Fibroblast of skin of abdomen (primary cell): ENCODE measurements around the gene CFAP300. TPM values are rescaled to one million over a fixed set of nuclear protein-coding genes. Genes with fewer than 3 reads are reported as not detected.
A peak's percentile ranks its signal among the peaks of the same experiment; 100 is the strongest.

Experiments
- DNase-seq: peaks from one replicate; pipeline ENCODE4 v3.0.0-alpha.2; 2013
- polyA plus RNA-seq, 2 experiments: library from polyadenylated mRNA; unstranded; fragments of 120-200 nt; gene quantifications; one replicate each; pipeline ENCODE4 v1.2.1, GENCODE V29; 2013; ENCODE audit not compliant: insufficient read length in 2 of 2

CFAP300 gene
- polyA plus RNA-seq (2013, experiment 1 of 2; ENCODE audit: insufficient read length) = 5.1 TPM
- 4.6 TPM for polyA plus RNA-seq (2013, experiment 2 of 2; ENCODE audit: insufficient read length)

- DNase-seq = peak; percentile 84
These were observed at the start of gene CFAP300 for GRCh38 chr11:102047305-102047924. TSS of gene CFAP300 (plus strand) at chr11:102047437. CDS start at chr11:102047471, 34 bp downstream.

GRCh38 chr11:102001657-102002338, 45.4 kb upstream of the CFAP300 start:
- DNase-seq = no peak

GRCh38 chr11:102004220-102004619, 43.0 kb upstream of the CFAP300 start:
- no peak for DNase-seq

DNA sequence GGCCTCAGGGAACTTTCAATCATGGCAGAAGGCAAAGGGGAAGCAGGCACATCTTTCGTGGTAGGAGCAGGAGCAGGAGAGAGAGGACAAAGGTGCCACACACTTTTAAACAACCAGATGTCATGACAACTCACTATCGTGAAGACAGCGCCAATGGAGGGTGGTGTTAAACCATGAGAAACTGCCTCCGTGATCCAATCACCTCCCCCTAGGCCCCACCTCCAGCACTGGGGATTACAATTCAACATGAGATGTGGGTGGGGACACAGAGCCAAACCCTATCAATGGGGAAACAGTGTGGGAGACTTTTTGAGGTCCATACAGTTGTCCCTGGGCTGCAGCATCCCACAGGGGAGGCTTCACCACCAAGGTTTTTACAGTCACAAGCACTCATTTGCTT, 41.9 kb upstream of the CFAP300 start:
- no peak for DNase-seq

DNA sequence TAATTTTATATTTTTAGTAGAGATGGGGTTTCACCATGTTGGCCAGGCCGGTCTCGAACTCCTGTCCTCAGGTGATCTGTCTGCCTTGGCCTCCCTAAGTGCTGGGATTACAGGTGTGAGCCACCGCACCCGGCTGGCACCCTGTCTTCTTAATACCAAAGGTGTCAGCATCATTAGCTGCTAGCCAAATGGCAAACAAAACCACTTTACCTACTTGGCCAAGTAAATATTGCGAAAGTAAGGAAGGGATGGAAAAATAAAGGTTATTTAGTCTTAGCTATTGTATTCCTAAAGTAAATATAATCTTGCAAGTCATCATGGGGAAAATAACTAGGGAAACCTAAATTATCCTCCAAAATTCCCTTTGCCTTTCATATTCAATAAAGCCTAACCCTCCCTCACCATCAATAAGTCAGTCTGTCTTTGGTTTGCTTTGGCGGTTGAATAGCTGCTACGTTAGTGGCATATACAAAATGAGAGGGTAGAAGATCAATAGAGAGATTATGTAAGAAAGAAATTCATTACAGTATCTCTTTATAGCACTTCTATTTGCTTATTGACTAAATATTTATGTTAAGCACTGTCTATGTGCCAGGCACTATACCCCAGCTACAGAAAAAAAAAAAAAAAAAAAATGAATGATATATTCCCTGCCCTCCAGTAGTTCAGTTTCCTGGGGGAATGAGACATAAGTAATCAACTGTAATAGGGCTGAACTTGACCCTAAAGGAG, 40.2 kb upstream of the CFAP300 start:
- DNase-seq = no peak

DNA sequence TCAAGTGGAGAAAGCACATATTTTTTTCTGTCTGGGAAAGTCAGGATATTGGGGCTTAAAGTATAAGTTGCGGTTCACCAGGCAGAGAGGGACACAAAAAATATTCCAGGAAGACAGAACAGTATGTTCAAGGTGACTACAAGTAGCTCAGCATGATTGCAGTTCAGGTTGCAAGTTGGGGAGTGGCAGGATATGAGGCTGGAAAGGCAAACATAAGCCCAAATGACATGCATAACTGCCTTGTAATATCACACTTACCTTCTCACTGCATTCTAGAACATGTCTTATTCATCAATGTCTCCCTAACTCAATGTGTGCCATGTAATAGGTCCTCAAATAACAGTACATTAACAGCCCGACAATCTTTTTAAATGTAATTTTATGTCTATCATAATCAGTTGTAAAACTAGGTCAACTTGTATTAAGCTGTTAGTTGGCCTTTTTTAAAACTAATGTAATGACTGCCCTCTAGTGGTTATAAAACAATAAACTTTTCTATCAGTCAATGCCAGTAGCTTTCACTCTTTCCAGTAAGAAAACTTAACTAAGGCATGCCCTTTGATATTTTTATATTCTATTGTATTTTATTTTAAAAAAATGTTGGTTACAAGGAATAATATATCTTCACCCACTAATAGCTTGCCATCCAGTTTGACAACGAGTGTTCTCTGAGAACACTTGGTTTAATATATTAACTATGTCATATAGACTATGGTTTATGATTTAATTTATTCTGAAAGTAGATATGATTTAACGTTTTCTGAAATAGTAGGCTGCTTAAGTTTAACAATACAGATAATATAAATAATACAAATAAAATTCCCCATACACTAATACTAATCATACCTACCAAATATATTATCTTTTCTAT, 39.4 kb upstream of the CFAP300 start:
- peak; percentile 55 for DNase-seq

GRCh38 chr11:102010776-102011494, 36.3 kb upstream of the CFAP300 start:
- DNase-seq = peak; percentile 94

GRCh38 chr11:102012946-102013345, 34.3 kb upstream of the CFAP300 start:
- DNase-seq = no peak

GRCh38 chr11:102014756-102015155, 32.5 kb upstream of the CFAP300 start:
- DNase-seq = no peak

DNA sequence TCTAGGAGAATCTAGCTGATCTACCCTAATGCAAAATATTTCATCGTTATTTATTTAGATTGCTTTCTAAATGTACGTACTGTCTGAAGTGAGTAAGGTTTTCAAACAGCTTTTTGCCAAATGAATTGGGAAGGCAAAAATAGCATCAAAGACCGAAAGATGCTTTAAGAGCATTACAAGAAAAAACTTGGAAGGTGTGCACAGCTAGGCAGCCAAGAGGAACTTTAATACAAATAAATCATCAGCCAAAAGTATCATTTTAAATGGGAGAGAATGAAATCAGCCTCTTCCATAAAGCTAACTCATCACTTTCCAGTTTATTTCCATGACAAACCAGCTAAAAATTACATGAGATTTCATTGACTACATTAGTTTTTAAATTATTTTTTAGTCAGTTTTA, 30.2 kb upstream of the CFAP300 start:
- no peak for DNase-seq

DNA sequence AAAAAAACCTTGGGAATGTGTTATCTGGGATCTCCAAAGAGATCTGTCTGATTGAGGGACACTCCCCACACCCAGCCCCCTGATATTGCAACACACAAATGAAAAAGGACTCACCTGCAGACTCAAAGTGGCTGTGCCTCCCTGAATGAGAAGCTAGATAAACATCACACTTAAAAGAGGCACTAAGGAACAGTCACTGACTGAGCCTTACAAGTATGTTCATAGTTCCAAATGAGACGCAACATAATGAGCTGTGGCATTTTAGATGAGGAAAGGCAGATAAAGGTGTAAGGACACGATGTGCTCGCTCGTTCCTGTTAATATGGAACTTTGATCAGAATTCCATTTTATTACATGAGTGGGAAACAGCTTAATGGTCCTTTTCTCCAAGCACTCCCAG, 21.0 kb upstream of the CFAP300 start:
- no peak for DNase-seq

DNA sequence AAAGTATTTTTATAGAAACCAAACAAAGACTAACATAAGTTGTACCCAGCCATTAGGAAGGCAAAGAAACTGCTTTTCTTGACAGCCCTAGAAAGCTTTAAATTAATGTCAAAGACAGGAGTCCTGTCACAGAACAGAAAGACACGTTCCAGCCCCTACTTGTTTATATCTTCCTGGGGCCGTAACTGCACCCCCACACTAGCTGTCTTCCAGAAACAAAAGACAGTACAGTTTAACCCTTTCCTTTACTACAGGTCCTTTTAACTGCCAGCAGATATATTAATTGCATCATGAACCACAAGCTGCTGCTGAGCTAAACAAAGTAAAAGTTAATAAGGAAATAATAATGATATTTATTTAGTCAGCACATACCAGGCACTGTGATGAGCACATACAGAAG, 20.3 kb upstream of the CFAP300 start:
- DNase-seq = no peak

DNA sequence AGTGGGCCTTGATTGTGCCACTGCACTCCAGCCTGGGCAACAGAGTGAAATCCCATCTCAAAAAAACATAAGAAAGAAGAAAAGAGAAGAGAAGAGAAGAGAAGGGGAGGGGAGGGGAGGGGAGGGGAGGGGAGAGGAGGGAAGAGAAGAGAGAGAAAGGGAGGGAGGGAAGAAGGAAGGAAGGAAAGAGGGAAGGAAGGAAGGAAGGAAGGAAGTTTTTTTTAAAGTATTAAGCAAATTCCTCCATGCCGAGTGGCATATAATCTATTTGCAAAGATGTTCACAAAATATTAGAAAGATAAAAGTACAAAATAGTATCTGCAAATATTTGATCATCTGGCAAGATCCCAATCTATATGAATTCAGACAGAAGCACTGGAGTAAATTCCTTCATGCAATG, 10.5 kb upstream of the CFAP300 start:
- DNase-seq = no peak

DNA sequence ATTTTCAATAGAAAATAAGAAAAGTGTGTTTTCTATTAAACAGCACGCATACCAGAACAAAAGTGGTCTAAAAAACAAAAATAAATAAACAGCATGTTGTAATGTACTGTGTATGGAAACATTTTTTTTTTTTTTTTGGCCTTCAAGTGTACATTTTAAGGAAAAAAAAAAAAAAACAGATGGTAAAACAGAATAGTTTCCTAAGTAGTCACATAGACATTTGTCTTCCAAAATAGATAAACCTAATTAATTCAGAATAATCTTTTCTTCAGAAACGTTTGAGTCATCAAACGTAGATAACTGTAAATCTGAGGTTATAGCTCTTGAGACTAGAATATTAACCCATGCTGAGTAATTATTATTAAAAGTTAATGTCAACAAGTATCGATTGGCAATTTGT, 396 bp upstream of the CFAP300 start:
- no peak for DNase-seq

DNA sequence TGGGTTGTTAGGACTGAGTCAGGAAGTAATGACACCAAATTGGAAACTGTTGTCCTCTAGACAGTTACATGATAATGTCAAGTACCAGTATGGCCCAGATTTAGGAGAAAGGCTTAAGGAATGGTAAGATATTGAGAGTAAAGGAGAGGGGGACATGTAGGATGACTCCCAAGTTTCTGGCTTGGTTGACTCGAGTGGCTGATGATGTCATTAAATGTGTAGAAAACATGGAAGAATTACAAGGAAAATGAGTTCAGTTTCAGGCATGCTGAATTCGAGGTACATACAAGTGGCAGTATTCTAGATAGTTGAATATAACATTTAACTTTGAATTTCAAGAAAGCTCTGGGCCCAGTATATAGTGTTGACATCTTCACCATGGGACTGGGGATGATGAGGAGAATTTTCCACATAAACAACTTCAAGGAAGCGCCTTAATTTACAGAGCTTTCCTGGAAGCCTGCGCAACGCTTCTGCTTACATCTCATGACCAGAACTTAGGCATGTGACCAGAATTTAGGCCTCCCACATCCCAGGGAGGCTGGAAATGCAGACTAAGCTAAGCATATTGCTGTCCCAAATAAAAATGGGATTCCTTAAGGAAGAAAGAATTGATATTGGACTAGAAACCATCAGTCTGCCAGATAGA, 3.8 kb downstream of the CFAP300 start:
- DNase-seq = no peak

DNA sequence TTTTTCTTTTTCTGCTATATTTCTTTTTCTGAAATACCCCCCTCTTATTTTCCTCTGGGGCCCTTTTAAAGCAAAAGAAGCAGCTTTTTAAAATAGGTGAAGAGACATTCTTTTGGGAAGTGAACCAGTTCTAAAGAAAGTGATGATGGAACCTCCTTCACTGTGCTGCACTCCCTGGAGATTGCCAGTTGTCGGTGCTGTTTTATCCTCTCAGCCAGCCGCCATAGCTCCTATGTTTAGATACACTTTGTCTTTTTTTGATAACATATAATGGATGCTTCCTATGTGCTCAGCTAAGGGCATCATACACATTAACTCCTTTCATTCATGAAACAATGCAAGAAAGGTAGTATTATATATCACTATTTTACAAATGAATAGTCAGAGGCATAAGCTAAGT, 14.0 kb downstream of the CFAP300 start:
- peak; percentile 17 for DNase-seq

GRCh38 chr11:102062106-102062505, 14.9 kb downstream of the CFAP300 start:
- no peak for DNase-seq

DNA sequence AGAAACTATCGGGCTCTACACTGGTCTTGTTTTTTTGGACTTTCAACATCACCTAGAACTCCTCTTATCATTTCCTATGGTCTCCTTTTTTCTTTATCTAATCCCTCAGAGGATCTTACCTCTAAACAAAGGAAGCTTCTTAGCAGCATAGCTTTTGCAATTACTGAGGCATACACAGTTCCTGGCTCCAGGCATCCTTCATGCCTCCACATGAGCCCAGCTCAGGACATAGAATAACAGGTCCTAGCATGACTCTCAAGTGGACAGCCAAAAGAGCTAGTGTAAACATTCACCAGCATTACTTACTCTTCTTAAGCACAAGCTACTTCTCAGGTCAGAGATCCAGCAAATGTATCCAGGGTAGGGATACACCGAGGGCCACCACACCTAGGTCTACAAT, 17.1 kb downstream of the CFAP300 start:
- DNase-seq = no peak

- no peak for DNase-seq
These were observed 23.5 kb downstream of the CFAP300 start for GRCh38 chr11:102070766-102071165.

- DNase-seq = no peak
These were observed 24.5 kb downstream of the CFAP300 start for GRCh38 chr11:102071497-102072472.
